SK-N-SH (cell line): ENCODE results near the gene MYLK2. TPM values are rescaled to one million over a fixed set of nuclear protein-coding genes. Genes with fewer than 3 reads are reported as not detected.
A peak's percentile ranks its signal among the peaks of the same experiment; 100 is the strongest.

Experiments used
- CTCF ChIA-PET: fragments of 300-600, 350-600 bp; formaldehyde crosslinking; extraction: SDS; loops from one replicate; lab custom pipeline; 2021; lab: Yijun Ruan, JAX
- POLR2A ChIA-PET: fragments of 350-600 bp; sonication (Branson Sonifier 250); formaldehyde crosslinking; extraction: SDS; loops from one replicate; lab custom pipeline; 2020; ENCODE audit warnings: antibody characterized with exemption, inconsistent platforms; lab: Yijun Ruan, JAX
- DNase-seq: peaks from one replicate; pipeline ENCODE4 v3.0.0; 2012
- H2AFZ ChIP-seq: fragments of 200-600 bp; sonication (generic); 2 replicates; pipeline ENCODE4 v1.8.1; 2016; ENCODE audit warnings: antibody characterized with exemption, mild to moderate bottlenecking, low read depth
- H3F3A ChIP-seq: fragments of 200-600 bp; sonication (generic); replicated peaks from 2 replicates; pipeline ENCODE3; 2016; ENCODE audit warnings: antibody characterized with exemption, mild to moderate bottlenecking; ENCODE audit not compliant: insufficient read depth
- H3K27ac ChIP-seq, 2 experiments: fragments of 200-500 bp in 1 of 2; fragments of 200-600 bp in 1 of 2; sonication (Bioruptor generic) in 1 of 2; sonication (generic), shearing (Covaris generic) in 1 of 2; 2 replicates each; pipeline versions ENCODE4 v1.5.1 to v1.6.1; 2014 to 2016; ENCODE audit warnings: low read depth in 2 of 2, inconsistent platforms in 1 of 2, low read length in 1 of 2, mild to moderate bottlenecking in 1 of 2, mixed read lengths in 1 of 2
- H3K27me3 ChIP-seq: fragments of 200-600 bp; sonication (generic), shearing (Covaris generic); 2 replicates; pipeline ENCODE4 v1.6.1; 2016; ENCODE audit warnings: mixed run types; ENCODE audit not compliant: insufficient read depth
- H3K36me3 ChIP-seq, 2 experiments: fragments of 200-500 bp in 1 of 2; fragments of 200-600 bp in 1 of 2; sonication (Bioruptor generic) in 1 of 2; sonication (generic) in 1 of 2; replicated peaks in 1 of 2; 2 replicates each; pipeline versions ENCODE3 to v1.5.1; 2014 to 2016; ENCODE audit warnings: low read length in 1 of 2, mild to moderate bottlenecking in 1 of 2; ENCODE audit not compliant: insufficient read depth in 2 of 2, control insufficient read depth in 1 of 2
- H3K4me1 ChIP-seq, 2 experiments: fragments of 200-500 bp in 1 of 2; fragments of 200-600 bp in 1 of 2; sonication (Bioruptor generic) in 1 of 2; sonication (generic), shearing (Covaris generic) in 1 of 2; 2 replicates each; pipeline versions ENCODE4 v1.5.1 to v1.6.1; 2014 to 2016; ENCODE audit warnings: low read depth in 1 of 2, low read length in 1 of 2, mixed run types in 1 of 2; ENCODE audit not compliant: insufficient read depth in 2 of 2, control insufficient read depth in 1 of 2
- H3K4me2 ChIP-seq: fragments of 200-600 bp; sonication (generic), shearing (Covaris generic); 2 replicates; pipeline ENCODE4 v1.6.1; 2017; ENCODE audit warnings: mixed run types
- H3K4me3 ChIP-seq, 2 experiments: fragments of 200-500 bp in 1 of 2; fragments of 200-600 bp in 1 of 2; sonication (Bioruptor generic) in 1 of 2; sonication (generic), shearing (Covaris generic) in 1 of 2; 2 replicates each; pipeline versions ENCODE4 v1.5.1 to v1.8.1; 2014 to 2016; ENCODE audit warnings: low read depth in 2 of 2, inconsistent platforms in 1 of 2, low read length in 1 of 2, mild to moderate bottlenecking in 1 of 2, mixed read lengths in 1 of 2, moderate library complexity in 1 of 2
- H3K79me2 ChIP-seq: fragments of 200-600 bp; sonication (generic); 2 replicates; pipeline ENCODE4 v1.8.1; 2017; ENCODE audit warnings: mild to moderate bottlenecking; ENCODE audit not compliant: insufficient read depth
- H3K9ac ChIP-seq: fragments of 200-600 bp; sonication (generic); 2 replicates; pipeline ENCODE4 v1.6.1; 2017; ENCODE audit warnings: mixed run types
- H3K9me2 ChIP-seq: fragments of 200-600 bp; sonication (generic); 2 replicates; pipeline ENCODE4 v1.6.1; 2017; ENCODE audit warnings: mixed run types
- H3K9me3 ChIP-seq: fragments of 200-600 bp; sonication (generic); 2 replicates; pipeline ENCODE4 v1.6.1; 2017; ENCODE audit warnings: mixed run types, mild to moderate bottlenecking, moderate library complexity
- H4K20me1 ChIP-seq: fragments of 200-600 bp; sonication (generic); 2 replicates; pipeline ENCODE4 v1.6.1; 2017; ENCODE audit warnings: mild to moderate bottlenecking, mixed run types; ENCODE audit not compliant: insufficient read depth
- EP300 ChIP-seq, 2 experiments: IDR thresholded peaks; 2 replicates each; pipeline versions ENCODE4 v1.4.0 to v1.6.1; 2012; ENCODE audit warnings: borderline replicate concordance in 1 of 2, low read depth in 1 of 2, low read length in 1 of 2
- EZH2phosphoT487 ChIP-seq: fragments of 200-600 bp; sonication (generic); IDR thresholded peaks from 2 replicates; pipeline ENCODE4 v1.6.1; 2017; ENCODE audit warnings: low read depth, mixed run types, mild to moderate bottlenecking, antibody characterized with exemption, moderate library complexity, borderline replicate concordance
- GABPA ChIP-seq: IDR thresholded peaks from 2 replicates; pipeline ENCODE4 v1.4.0; 2012; ENCODE audit warnings: low read depth, mild to moderate bottlenecking
- JUND ChIP-seq: IDR thresholded peaks from 2 replicates; pipeline ENCODE4 v1.4.0; 2012
- MXI1 ChIP-seq: IDR thresholded peaks from 2 replicates; pipeline ENCODE4 v1.6.1; 2012; ENCODE audit warnings: mild to moderate bottlenecking, low read depth, low read length, improper control_type of control experiment
- POLR2AphosphoS5 ChIP-seq: IDR thresholded peaks from 2 replicates; pipeline ENCODE4 v1.6.1; 2012; ENCODE audit warnings: low read depth, low read length
- RCOR1 ChIP-seq: fragments of 150-350 bp; IDR thresholded peaks from 2 replicates; pipeline ENCODE4 v1.6.1; 2017; ENCODE audit warnings: antibody characterized with exemption, low read length
- RXRA ChIP-seq: IDR thresholded peaks from 2 replicates; pipeline ENCODE4 v1.4.0; 2012; ENCODE audit warnings: low read depth, mild to moderate bottlenecking, borderline replicate concordance
- SIN3A ChIP-seq: IDR thresholded peaks from 2 replicates; pipeline ENCODE4 v1.6.1; 2012; ENCODE audit warnings: low read depth, mild to moderate bottlenecking, low read length, moderate library complexity, borderline replicate concordance
- TAF1 ChIP-seq: IDR thresholded peaks from 2 replicates; pipeline ENCODE4 v1.6.1; 2012; ENCODE audit warnings: low read depth, mild to moderate bottlenecking, low read length, moderate library complexity, borderline replicate concordance
- TEAD4 ChIP-seq: IDR thresholded peaks from 2 replicates; pipeline ENCODE4 v1.4.0; 2012; ENCODE audit warnings: mild to moderate bottlenecking, borderline replicate concordance; ENCODE audit not compliant: insufficient read depth
- YY1 ChIP-seq: IDR thresholded peaks from 2 replicates; pipeline ENCODE4 v1.4.0; 2012; ENCODE audit warnings: low read depth, mild to moderate bottlenecking
- WGBS: methylation state at CpG from one replicate; pipeline ENCODE4 v1.1.6; 2017; ENCODE audit warnings: low lambda C conversion rate; 5-methylcytosine and 5-hydroxymethylcytosine counted together
- polyA plus RNA-seq, 3 experiments: library from polyadenylated mRNA; depleted of rRNA; stranded (reverse); fragments of >200 nt; gene quantifications; 2 replicates each; pipeline ENCODE4 v1.2.3, GENCODE V29; 2012
- TF ChIP-seq, protein P1 (sequence below): fragments of 200-600 bp; sonication (generic); IDR thresholded peaks from 2 replicates; pipeline ENCODE4 v1.6.1; 2017; ENCODE audit warnings: antibody characterized with exemption, mild to moderate bottlenecking, moderate library complexity
- TF ChIP-seq, protein P2 (sequence below): fragments of 150-350 bp; IDR thresholded peaks from 2 replicates; pipeline ENCODE4 v1.6.1; 2016; ENCODE audit warnings: mild to moderate bottlenecking, low read depth, low read length
- TF ChIP-seq, protein P3 (sequence below): IDR thresholded peaks from 2 replicates; pipeline ENCODE4 v1.6.1; 2012; ENCODE audit warnings: mild to moderate bottlenecking, low read depth, low read length, moderate library complexity

MYLK2 gene
- polyA plus RNA-seq, 1 of the 3 experiments (the other 2 are of a cell fraction) = 0.21 TPM

DNA sequence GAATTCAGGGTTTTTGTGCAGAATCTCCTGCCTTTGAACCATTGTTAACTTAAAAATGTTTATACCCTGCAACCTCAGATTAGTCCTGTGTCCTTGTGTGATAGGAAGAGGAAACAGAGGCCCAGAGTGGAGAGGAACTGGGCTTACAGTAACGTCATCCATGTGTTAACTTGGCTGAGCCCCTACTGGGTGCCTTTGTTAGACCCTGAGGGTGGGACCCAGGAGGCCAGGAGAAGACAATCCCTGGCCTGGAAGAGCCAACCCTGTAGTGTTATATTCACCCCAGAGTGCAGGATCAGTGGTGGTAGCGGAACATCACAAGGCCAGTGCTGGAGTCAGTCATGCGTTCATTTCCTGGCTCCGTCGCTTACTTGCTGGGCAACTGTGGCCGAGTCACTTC, 10.6 kb downstream of the MYLK2 start:
- Histone ChIP-seq H3K4me3 (no peak overlapping the region), H2AFZ (no peak overlapping the region), H3K4me2 (no peak overlapping the region), H4K20me1 (no peaks in the 10 kb centered on the region), H3K9me2 (no peaks in the 10 kb centered on the region), H3K36me3 (no peaks in the 10 kb centered on the region), H3F3A (no peaks in the 10 kb centered on the region), H3K79me2 (no peaks in the 10 kb centered on the region), H3K27ac (no peak overlapping the region), H3K9ac (no peak overlapping the region), H3K4me1 (peaks cover 0 to 8% of the 10 kb centered on the region in 2 experiments; a peak in 1 of 4 replicates), H3K27me3 (no peaks in the 10 kb centered on the region), H3K9me3 (no peaks in the 10 kb centered on the region)
- POLR2A ChIA-PET = no interaction called here
- TF ChIP-seq RCOR1 (no peak), SIN3A (no peak), EZH2phosphoT487 (no peak), GABPA (no peak), POLR2AphosphoS5 (no peak), TAF1 (no peak)
- TF ChIP-seq, protein P1, sequence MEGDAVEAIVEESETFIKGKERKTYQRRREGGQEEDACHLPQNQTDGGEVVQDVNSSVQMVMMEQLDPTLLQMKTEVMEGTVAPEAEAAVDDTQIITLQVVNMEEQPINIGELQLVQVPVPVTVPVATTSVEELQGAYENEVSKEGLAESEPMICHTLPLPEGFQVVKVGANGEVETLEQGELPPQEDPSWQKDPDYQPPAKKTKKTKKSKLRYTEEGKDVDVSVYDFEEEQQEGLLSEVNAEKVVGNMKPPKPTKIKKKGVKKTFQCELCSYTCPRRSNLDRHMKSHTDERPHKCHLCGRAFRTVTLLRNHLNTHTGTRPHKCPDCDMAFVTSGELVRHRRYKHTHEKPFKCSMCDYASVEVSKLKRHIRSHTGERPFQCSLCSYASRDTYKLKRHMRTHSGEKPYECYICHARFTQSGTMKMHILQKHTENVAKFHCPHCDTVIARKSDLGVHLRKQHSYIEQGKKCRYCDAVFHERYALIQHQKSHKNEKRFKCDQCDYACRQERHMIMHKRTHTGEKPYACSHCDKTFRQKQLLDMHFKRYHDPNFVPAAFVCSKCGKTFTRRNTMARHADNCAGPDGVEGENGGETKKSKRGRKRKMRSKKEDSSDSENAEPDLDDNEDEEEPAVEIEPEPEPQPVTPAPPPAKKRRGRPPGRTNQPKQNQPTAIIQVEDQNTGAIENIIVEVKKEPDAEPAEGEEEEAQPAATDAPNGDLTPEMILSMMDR = no peak
- DNase-seq = no peak
- CTCF ChIA-PET = interaction anchor here (1.0 to 3.6 kb wide), 5 partner anchors 17 to 213 kb away, joined by 3 to 14 read pairs (median 7); partner anchors contain the start of gene PDRG1
- 87% methylated on average over 6 of the region's 6 CpGs for WGBS

DNA sequence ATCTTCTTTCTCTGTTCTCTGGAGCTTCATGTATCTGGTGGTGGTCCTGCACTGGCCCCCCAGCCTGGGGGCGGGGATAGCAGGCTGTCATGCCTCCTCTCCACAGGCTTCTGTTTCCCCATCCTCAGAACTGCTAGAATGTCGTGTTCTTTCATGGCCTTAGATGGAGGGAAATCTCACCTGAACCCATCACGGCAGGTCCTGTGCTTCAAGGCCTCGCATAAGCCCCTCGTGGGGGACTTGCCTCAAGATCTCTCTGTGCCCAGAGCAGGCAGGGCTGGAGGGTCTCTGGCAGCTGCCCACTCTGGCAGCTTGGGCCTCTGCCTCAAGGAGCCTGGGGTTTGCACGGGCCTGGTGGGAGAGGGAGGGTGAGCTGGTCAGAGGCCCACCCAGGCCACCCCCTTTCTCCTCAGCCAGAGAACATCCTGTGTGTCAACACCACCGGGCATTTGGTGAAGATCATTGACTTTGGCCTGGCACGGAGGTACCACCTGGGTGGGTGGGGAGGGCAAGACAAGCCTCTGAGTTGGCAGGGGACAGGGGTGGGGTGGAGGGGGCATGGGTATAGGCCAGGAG, 11.3 kb downstream of the MYLK2 start:
- peaks cover 7% of the 10 kb centered on the region for H3F3A ChIP-seq
- CTCF ChIA-PET = interaction anchor here (1.0 to 15.5 kb wide), 4 partner anchors 6 to 121 kb away, joined by 5 to 174 read pairs (median 44); partner anchors contain the start of genes FOXS1 and PDRG1
- POLR2A ChIA-PET = no interaction called here
- TF ChIP-seq RCOR1 = no peak
- TF ChIP-seq, protein P2, sequence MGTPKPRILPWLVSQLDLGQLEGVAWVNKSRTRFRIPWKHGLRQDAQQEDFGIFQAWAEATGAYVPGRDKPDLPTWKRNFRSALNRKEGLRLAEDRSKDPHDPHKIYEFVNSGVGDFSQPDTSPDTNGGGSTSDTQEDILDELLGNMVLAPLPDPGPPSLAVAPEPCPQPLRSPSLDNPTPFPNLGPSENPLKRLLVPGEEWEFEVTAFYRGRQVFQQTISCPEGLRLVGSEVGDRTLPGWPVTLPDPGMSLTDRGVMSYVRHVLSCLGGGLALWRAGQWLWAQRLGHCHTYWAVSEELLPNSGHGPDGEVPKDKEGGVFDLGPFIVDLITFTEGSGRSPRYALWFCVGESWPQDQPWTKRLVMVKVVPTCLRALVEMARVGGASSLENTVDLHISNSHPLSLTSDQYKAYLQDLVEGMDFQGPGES = no peak
- no peak for TF ChIP-seq RXRA
- TF ChIP-seq POLR2AphosphoS5 = no peak
- TF ChIP-seq YY1 = no peak
- TF ChIP-seq TEAD4 = no peak
- TF ChIP-seq EP300 (IDR thresholded peaks at IDR 0.05; ENCODE audit: borderline replicate concordance in 1 of 2, low read depth in 1 of 2, low read length in 1 of 2) = no peak
- no peak for TF ChIP-seq JUND
- no peak for TF ChIP-seq MXI1
- TF ChIP-seq EZH2phosphoT487 = no peak
- TF ChIP-seq, protein P3, sequence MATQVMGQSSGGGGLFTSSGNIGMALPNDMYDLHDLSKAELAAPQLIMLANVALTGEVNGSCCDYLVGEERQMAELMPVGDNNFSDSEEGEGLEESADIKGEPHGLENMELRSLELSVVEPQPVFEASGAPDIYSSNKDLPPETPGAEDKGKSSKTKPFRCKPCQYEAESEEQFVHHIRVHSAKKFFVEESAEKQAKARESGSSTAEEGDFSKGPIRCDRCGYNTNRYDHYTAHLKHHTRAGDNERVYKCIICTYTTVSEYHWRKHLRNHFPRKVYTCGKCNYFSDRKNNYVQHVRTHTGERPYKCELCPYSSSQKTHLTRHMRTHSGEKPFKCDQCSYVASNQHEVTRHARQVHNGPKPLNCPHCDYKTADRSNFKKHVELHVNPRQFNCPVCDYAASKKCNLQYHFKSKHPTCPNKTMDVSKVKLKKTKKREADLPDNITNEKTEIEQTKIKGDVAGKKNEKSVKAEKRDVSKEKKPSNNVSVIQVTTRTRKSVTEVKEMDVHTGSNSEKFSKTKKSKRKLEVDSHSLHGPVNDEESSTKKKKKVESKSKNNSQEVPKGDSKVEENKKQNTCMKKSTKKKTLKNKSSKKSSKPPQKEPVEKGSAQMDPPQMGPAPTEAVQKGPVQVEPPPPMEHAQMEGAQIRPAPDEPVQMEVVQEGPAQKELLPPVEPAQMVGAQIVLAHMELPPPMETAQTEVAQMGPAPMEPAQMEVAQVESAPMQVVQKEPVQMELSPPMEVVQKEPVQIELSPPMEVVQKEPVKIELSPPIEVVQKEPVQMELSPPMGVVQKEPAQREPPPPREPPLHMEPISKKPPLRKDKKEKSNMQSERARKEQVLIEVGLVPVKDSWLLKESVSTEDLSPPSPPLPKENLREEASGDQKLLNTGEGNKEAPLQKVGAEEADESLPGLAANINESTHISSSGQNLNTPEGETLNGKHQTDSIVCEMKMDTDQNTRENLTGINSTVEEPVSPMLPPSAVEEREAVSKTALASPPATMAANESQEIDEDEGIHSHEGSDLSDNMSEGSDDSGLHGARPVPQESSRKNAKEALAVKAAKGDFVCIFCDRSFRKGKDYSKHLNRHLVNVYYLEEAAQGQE = no peak
- H3K9me3 ChIP-seq = no peaks in the 10 kb centered on the region
- peaks cover 3 to 14% of the 10 kb centered on the region in 2 experiments; a peak in 3 of 4 replicates for H3K4me1 ChIP-seq
- no peaks in the 10 kb centered on the region for H3K9me2 ChIP-seq
- no peaks in the 10 kb centered on the region for H3K27me3 ChIP-seq
- no peaks in the 10 kb centered on the region for H3K36me3 ChIP-seq
- H3K4me3 ChIP-seq = no peak overlapping the region
- no peak overlapping the region for H3K4me2 ChIP-seq
- no peak overlapping the region for H3K9ac ChIP-seq
- peak; percentile 6 for DNase-seq
- H3K79me2 ChIP-seq = no peaks in the 10 kb centered on the region
- 80% methylated on average over 2 of the region's 8 CpGs for WGBS
- no peak overlapping the region for H2AFZ ChIP-seq
- no peaks in the 10 kb centered on the region for H4K20me1 ChIP-seq
- no peak overlapping the region for H3K27ac ChIP-seq
